HG03558 (cell line): ENCODE data around the gene CDH4.
"Not testable (repeated sequence)": the region's sequence is repeated elsewhere in the genome, so short reads cannot be mapped to it uniquely, and the experiment has no call there.

ENCODE experiments used
- ATAC-seq: cut with Tn5 transposase; IDR thresholded peaks from one replicate; pipeline ENCODE4 v1.9.1; 2021; ENCODE audit warnings: moderate number of reproducible peaks; ENCODE audit not compliant: unreplicated experiment; ENCODE audit errors: extremely low read depth

CDH4 gene

GRCh38 chr20:61973515-61974356 lies 721.7 kb downstream of the CDH4 start:
- no peak for ATAC-seq

DNA sequence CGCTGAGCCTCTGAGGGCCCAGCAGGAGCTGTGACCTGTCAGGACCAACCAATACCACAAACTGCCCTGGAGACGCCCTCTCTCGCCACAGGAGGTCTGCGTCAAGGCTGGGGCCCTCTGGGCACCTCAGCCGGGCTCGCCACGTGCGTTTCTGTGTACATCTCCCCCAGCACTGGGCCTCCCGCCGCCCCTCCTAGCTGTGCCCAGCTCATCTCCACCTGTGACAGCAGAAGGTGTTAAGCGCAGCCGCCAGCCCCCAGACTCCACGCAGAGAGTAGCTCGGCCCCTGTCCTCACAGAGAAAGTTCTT lies 722.2 kb downstream of the CDH4 start:
- no peak for ATAC-seq

- no peak for ATAC-seq
These were observed 723.5 kb downstream of the CDH4 start for GRCh38 chr20:61975407-61976129.

DNA sequence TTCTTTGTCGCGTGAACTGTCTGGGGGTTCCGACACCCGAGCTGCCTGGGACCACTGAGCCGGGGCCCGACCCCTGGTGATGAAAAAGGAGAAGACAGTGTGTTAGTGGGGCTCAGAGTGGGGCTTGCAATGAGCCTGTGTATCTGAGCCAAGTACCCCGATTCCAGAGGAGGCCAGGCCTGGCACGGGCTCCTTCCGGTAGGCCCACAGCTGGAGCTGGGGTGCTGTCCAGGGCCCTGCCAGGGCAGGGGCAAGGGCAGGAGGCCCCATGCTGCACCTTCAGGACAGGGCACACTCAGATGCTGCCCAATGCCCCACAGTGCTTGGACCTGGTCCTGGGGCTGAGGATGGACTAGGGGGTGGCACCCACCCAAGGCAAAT lies 724.2 kb downstream of the CDH4 start:
- no peak for ATAC-seq

DNA sequence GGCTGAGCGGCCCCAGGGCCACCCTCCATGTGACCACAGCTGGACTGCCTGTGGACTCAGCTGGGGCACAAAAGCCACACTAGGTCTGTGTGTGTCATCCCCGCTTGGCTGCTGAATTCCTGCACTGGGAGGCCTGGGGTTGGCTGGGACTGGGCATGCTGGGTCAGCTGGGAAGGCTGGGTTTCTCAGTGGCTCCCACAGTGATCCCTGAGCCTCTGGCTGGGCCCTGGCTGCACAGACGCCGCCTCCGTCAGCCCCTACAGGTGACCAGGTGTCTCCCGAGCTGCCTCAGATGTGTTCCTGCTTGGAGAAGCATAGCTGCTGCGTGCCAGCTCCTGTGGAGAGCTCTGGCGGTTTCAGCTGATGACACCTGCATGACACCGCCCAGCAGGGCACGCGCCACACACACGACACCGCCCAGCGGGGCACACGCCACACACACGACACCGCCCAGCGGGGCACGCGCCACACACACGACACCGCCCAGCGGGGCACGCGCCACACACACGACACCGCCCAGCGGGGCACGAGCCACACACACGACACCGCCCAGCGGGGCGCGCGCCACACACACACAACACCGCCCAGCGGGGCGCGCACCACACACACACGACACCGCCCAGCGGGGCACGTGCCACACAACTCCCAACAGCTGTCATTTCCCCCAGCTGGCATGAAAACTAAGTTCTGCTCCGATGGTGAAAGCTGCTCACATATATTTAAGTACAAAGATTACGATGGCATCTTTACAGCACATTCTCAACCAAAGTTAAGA lies 724.8 kb downstream of the CDH4 start:
- no peak for ATAC-seq

DNA sequence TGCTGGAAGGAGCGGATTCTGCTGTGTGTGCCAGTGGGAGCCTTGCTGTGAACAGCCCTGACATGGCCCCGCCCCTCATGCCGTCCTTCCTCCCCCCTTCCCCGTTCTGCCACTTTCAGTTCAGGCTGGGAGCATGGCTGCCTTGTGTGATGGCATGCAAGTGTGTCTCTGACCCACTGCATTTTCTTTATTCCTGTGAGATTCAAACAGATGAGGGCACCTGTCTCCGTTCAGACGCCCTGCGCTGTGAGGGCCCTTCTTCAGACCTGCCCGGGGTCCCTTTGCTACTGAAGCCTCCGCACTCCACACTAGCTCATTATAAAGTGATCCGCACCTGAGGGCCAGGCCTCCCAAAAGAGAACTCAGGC lies 725.3 kb downstream of the CDH4 start:
- no peak for ATAC-seq

GRCh38 chr20:61978491-61978890 lies 726.4 kb downstream of the CDH4 start:
- ATAC-seq, result no peak

- ATAC-seq, result no peak
These were observed 727.0 kb downstream of the CDH4 start for GRCh38 chr20:61979090-61979489.

GRCh38 chr20:61979701-61980635 lies 727.9 kb downstream of the CDH4 start:
- no peak for ATAC-seq

- no peak for ATAC-seq
These were observed 728.9 kb downstream of the CDH4 start for GRCh38 chr20:61980647-61981583.

DNA sequence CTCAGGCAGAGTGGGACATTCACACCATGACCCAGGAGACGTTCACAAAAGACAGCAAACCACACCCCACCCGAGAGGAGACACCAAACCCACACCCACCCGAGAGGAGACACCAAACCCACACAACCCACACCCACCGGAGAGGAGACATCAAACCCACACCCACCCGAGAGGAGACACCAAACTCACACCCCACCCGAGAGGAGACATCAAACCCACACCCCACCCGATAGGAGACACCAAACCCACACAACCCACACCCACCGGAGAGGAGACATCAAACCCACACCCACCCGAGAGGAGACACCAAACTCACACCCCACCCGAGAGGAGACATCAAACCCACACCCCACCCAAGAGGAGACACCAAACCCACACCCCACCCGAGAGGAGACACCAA lies 729.6 kb downstream of the CDH4 start:
- ATAC-seq, result not testable (repeated sequence)

DNA sequence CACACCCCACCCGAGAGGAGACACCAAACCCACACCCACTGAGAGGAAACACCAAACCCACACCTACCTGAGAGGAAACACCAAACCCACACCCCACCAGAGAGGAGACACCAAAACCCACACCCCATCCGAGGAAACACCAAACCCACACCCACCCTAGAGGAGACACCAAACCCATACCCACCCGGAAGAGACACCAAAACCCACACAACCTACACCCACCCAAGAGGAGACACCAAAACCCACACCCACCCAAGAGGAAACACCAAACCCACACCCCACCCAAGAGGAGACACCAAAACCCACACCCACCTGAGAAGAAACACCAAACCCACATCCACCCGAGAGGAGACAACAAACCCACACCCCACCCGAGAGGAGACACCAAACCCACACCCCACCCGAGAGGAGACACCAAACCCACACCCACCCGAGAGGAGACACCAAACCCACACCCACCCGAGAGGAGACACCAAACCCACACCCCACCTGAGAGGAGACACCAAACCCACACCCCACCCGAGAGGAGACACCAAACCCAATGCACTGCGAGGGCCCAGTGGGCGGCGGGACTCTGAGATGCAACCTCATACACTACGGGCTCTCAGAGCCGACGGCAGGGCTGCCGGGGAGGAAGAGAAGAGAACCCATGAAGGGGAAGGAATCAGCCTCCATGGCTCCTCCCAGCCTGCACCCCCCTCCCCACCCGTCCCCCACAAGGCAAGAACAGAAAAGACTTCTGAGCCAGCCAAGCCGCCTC lies 730.3 kb downstream of the CDH4 start:
- ATAC-seq, result no peak

DNA sequence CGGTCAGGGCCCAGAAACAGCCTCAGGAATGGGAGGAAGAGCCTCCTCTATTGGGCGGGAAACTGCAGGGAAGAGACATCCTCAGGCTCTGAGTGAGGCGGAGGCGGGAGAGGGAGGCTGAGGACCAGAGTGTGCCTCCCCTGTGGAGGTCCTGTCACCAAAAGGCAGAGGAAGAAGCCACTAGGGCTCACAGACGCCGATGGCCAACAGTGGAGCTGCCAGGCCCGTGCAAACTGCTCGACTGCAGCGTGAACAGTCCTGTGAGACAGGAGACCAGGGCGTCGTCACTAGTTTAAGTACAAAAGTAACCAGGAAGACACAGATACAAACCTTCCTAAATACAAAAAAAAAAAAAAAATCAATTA lies 730.9 kb downstream of the CDH4 start:
- no peak for ATAC-seq

DNA sequence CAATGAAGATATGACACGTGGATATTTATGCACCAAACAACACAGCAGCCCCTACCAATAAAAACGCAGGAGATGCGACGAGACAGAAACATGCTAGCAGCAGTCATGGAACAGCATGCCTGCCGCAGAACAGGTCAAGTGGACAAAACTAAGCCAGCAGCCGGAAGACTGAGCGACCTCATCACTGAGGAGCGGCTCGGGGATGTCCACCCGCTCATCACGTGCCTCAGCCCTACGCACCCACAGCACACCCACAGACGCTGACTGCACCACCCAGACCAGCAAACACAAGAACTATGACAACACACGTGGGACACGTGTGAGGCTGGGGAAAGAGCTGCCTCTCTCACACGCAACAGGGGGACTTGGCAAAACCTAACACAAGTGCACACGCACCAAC lies 731.9 kb downstream of the CDH4 start:
- ATAC-seq, result no peak

GRCh38 chr20:61984431-61984830 lies 732.4 kb downstream of the CDH4 start:
- ATAC-seq, result not testable (repeated sequence)

DNA sequence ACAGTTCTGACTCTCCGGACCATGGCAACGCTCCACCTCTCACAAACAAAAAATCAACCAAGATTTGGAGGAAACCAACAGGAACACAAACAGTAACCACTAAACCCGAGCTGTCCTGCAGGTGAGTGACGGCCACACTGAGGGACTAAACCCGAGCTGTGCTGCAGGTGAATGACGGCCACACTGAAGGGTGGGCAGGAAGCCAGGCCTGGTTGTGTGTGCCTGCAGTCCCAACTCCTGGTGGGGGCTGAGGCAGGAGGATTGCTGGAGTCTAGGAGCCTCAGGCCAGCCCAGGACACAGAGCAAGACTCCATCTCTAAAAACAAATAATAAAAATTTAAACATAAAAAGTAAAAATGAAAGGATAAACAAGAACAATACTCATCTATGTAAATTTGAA lies 733.0 kb downstream of the CDH4 start:
- no peak for ATAC-seq

GRCh38 chr20:61986762-61987321 lies 734.8 kb downstream of the CDH4 start:
- ATAC-seq, result no peak

DNA sequence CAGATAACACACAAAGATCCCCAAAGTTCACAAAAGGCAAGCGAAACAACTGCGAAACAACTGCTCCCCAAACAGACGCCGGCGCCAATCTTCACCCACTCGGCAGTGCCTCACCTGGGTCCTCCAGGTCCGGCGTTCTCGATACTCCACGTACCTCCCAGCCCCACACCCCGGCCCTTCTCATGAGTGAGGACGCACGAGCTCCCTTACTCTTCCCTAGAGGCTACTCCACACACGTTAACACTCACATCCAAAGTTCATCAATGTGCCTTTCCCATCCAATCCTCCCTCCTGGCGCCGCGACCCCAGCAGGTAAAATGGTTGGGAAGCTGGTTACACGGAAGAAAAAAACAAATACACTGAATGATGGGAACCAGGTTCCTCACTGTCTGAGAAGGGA lies 736.6 kb downstream of the CDH4 start:
- ATAC-seq, result no peak
